Testis (tissue), 3 donors: Measurements from ENCODE around the gene LDLRAD4. TPM values are rescaled to one million over a fixed set of nuclear protein-coding genes. Genes with fewer than 3 reads are reported as not detected.

Experiments used
- DNase-seq: peaks from one replicate; pipeline ENCODE4 v3.0.0-alpha.2; 2019
- H3K27ac ChIP-seq, 2 donors: fragments of 200-600 bp; sonication (generic); one replicate each; pipeline ENCODE4 v1.5.1; 2019
- H3K27me3 ChIP-seq: fragments of 200-600 bp; sonication (generic); one replicate; pipeline ENCODE4 v1.5.1; 2019
- H3K36me3 ChIP-seq: fragments of 200-600 bp; sonication (generic); one replicate; pipeline ENCODE4 v1.5.1; 2017; ENCODE audit warnings: low read depth; ENCODE audit errors: missing control alignments
- H3K4me1 ChIP-seq: fragments of 200-600 bp; sonication (generic); one replicate; pipeline ENCODE4 v1.5.1; 2019
- H3K4me3 ChIP-seq, 2 donors: fragments of 200-600 bp; sonication (generic); one replicate each; pipeline ENCODE4 v1.5.1; 2017 to 2019
- H3K9me3 ChIP-seq: fragments of 200-600 bp; sonication (generic); one replicate; pipeline ENCODE4 v1.5.1; 2017
- POLR2A ChIP-seq: fragments of 450-650 bp; IDR thresholded peaks from one replicate; pipeline ENCODE4 v1.6.1; 2017; ENCODE audit warnings: antibody characterized with exemption, mild to moderate bottlenecking, moderate library complexity
- WGBS, 2 donors: methylation state at CpG; one replicate each; pipeline ENCODE4 v1.1.5; 2018; 5-methylcytosine and 5-hydroxymethylcytosine counted together
- intact Hi-C: fragments of 100-400 bp; cut with DNase I; formaldehyde crosslinking; loops from one replicate; pipeline ENCODE4 v1.15.1; 2023; ENCODE audit warnings: low total_unique reads
- polyA plus RNA-seq: library from polyadenylated mRNA; stranded (reverse); fragments of 350-450 nt; fragmentation: Illumina TruSeq; extraction: RNeasy Lipid Tissue Mini Kit (QIAGEN cat#74804); gene quantifications from one replicate; pipeline ENCODE4 v1.2.3, GENCODE V29; 2014; ENCODE audit warnings: low read depth, low replicate concordance; ENCODE audit not compliant: insufficient read depth
- total RNA-seq, 2 donors: library from RNA; depleted of rRNA; stranded (reverse); fragments of >200 nt; gene quantifications; one replicate each; pipeline ENCODE4 v1.2.3, GENCODE V29; 2016
- TF ChIP-seq, protein P1 (sequence below), 3 experiments: fragments of 450-650 bp in 2 of 3; fragments of 200-600 bp in 1 of 3; sonication (generic) in 1 of 3; IDR thresholded peaks; one replicate each; pipeline ENCODE4 v1.5.1; 2016 to 2019; ENCODE audit warnings: antibody characterized with exemption in 3 of 3, mild to moderate bottlenecking in 2 of 3, moderate library complexity in 1 of 3

LDLRAD4 gene
- total and polyA plus RNA-seq, 3 donors from 2014 or later, result 22.0 to 42.2 (median 25.9) TPM

DNA sequence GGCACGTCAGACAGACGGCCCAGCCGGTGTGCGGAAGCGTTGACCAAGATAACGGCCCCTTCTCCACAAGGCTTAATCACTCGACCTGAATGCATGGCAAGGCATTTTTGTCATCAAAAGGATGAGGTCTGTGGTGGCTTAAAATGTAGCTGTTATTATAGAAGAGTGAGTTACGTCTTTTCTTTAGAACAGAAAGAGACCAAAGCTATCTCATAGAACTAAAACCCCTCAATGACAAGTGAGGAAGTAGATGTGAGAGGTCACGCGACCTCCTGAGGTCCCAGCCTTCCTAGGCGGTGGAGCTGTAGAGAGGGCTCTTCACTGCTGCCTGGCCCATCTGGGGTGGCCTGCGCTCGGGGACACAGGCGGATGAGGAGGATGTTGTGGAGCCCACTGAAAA lies 75.7 kb downstream of the LDLRAD4 start:
- no peaks in the 10 kb centered on the region for H3K9me3 ChIP-seq
- no peak for TF ChIP-seq POLR2A
- TF ChIP-seq, protein P1, sequence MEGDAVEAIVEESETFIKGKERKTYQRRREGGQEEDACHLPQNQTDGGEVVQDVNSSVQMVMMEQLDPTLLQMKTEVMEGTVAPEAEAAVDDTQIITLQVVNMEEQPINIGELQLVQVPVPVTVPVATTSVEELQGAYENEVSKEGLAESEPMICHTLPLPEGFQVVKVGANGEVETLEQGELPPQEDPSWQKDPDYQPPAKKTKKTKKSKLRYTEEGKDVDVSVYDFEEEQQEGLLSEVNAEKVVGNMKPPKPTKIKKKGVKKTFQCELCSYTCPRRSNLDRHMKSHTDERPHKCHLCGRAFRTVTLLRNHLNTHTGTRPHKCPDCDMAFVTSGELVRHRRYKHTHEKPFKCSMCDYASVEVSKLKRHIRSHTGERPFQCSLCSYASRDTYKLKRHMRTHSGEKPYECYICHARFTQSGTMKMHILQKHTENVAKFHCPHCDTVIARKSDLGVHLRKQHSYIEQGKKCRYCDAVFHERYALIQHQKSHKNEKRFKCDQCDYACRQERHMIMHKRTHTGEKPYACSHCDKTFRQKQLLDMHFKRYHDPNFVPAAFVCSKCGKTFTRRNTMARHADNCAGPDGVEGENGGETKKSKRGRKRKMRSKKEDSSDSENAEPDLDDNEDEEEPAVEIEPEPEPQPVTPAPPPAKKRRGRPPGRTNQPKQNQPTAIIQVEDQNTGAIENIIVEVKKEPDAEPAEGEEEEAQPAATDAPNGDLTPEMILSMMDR (IDR thresholded peaks at IDR 0.05), result no peak
- no peaks in the 10 kb centered on the region for H3K36me3 ChIP-seq
- no peak for DNase-seq
- intact Hi-C loops, result no loop called here
- 89 to 90% methylated on average over 14 of the region's 14 CpGs for WGBS, 2 donors
- no peaks in the 10 kb centered on the region for H3K27me3 ChIP-seq
- no peak overlapping the region for H3K27ac ChIP-seq
- H3K4me3 ChIP-seq, result no peak overlapping the region
- H3K4me1 ChIP-seq, result peaks cover 6% of the 10 kb centered on the region

DNA sequence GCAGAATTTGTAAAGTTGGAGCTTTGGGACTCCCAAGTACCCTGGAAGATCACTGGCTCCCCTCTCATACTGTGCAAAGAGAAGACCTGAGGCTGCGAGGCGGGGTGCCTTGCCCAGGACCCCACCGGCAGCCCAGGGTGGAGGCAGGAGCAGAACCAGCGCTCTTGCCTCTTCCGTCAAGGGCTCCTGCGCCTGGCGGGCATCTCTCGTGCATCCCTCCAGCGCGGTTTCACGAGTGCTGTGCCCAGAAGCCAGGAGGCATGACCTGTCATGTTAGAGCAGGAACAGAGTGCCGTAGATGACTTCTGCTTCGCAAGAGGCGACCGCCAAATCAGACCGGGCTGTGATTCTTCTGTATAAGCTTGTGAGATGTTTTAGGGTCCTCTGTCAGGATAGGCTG lies 77.3 kb downstream of the LDLRAD4 start:
- no peak overlapping the region for H3K27ac ChIP-seq
- no peak overlapping the region for H3K4me3 ChIP-seq
- no peaks in the 10 kb centered on the region for H3K9me3 ChIP-seq
- 92 to 98% methylated on average over 12 to 16 of the region's 16 CpGs for WGBS, 2 donors
- intact Hi-C loops, result no loop called here
- peaks cover 6% of the 10 kb centered on the region for H3K4me1 ChIP-seq
- TF ChIP-seq, protein P1 (IDR thresholded peaks at IDR 0.05), result no peak
- TF ChIP-seq POLR2A, result no peak
- no peaks in the 10 kb centered on the region for H3K36me3 ChIP-seq
- H3K27me3 ChIP-seq, result no peaks in the 10 kb centered on the region
- no peak for DNase-seq

DNA sequence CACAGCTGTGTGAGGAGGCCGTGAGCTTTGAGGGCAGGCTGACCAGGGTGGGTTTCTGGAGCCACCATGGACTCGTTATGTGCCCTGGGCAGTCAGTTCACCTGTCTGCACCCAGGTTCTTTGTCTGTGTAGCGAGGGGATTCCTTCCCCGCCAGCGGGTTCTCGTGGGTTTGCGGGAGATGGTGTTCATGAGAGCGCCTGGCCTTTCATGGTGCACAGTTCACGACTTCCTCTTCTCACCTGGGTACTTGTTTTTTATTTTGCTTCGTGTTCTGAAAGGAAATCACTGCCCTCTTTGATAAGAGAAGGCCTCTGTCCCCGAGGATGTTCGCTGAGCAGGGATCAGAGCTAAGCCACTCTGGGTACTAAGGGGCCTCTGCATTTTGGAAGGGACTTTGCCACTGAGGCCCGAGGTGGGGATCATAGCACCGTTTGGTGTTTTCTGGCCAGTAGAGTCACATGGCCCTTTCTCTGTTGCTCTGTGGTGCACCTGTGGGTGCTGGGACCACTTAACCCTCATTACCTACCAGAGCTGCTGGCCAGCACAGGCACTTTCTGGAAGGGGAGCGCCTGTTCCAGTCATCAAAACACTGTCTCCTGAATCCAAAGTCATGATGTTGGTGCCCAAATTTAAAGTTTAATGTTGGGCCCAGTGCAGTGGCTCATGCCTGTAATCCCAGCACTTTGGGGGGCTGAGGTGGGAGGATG lies 78.5 kb downstream of the LDLRAD4 start:
- no peak overlapping the region for H3K27ac ChIP-seq
- no peaks in the 10 kb centered on the region for H3K36me3 ChIP-seq
- intact Hi-C loops, result no loop called here
- 90 to 92% methylated on average over 15 of the region's 15 CpGs for WGBS, 2 donors
- no peak for DNase-seq
- peaks cover 9% of the 10 kb centered on the region for H3K4me1 ChIP-seq
- H3K27me3 ChIP-seq, result no peaks in the 10 kb centered on the region
- TF ChIP-seq POLR2A, result no peak
- TF ChIP-seq, protein P1 (IDR thresholded peaks at IDR 0.05), result no peak
- H3K4me3 ChIP-seq, result no peak overlapping the region
- H3K9me3 ChIP-seq, result no peaks in the 10 kb centered on the region

DNA sequence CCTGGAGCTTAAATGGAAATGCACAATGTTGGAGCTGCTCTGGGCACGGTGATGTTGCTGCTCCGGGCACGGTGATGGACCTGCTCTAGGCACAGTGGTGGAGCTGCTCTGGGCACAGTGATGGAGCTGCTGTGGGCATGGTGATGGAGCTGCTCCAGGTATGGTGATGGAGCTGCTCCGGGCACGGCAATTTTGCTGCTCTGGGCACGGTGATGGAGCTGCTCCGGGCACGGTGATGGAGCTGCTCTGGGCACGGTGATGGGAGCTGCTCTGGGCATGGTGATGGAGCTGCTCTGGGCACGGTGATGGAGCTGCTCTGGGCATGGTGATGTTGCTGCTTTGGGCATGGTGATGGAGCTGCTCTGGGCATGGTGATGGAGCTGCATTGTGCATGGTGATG lies 79.7 kb downstream of the LDLRAD4 start:
- DNase-seq, result no peak
- H3K4me1 ChIP-seq, result peaks cover 16% of the 10 kb centered on the region
- WGBS, 2 donors, result 82 to 89% methylated on average over 7 to 10 of the region's 10 CpGs
- H3K27me3 ChIP-seq, result no peaks in the 10 kb centered on the region
- H3K4me3 ChIP-seq, result no peak overlapping the region
- no peaks in the 10 kb centered on the region for H3K36me3 ChIP-seq
- no peak for TF ChIP-seq POLR2A
- TF ChIP-seq, protein P1 (IDR thresholded peaks at IDR 0.05), result no peak
- intact Hi-C loops, result no loop called here
- H3K9me3 ChIP-seq, result no peaks in the 10 kb centered on the region
- H3K27ac ChIP-seq, result no peak overlapping the region

DNA sequence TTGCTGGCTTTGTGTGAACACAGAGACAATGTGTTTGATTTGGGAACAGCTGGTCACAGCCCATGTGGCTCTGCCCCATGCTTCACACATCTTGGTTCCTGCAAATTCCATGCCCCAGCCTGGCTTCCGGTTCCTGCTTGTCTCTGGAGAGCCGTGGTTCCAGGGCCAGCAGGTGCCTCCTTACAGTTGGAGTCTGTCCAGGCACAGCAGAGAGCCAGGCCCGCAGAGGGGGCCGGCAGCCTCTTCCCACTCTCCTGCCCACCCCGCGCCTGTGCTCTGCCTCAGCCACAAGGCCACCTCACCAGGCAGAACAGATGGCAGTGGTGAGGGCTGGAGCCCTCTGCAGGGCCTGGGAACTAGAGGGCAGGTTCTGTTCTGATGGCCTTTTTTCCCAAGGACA lies 81.5 kb downstream of the LDLRAD4 start:
- 45 to 66% methylated on average over 6 of the region's 6 CpGs for WGBS, 2 donors

More for the DNA sequence above, 81.5 kb downstream of the LDLRAD4 start:
- H3K9me3 ChIP-seq, result no peaks in the 10 kb centered on the region
- TF ChIP-seq POLR2A, result no peak
- TF ChIP-seq, protein P1 (IDR thresholded peaks at IDR 0.05), result no peak
- no peak overlapping the region for H3K4me3 ChIP-seq
- intact Hi-C loops, result no loop called here
- H3K27ac ChIP-seq, result no peak overlapping the region
- H3K36me3 ChIP-seq, result no peaks in the 10 kb centered on the region
- no peak for DNase-seq
- H3K4me1 ChIP-seq, result peaks cover 11% of the 10 kb centered on the region
- H3K27me3 ChIP-seq, result no peaks in the 10 kb centered on the region
